ENCODE measurements around the gene SMTN. TPM values are rescaled to one million over a fixed set of nuclear protein-coding genes. Genes with fewer than 3 reads are reported as not detected.

SMTN gene
- total RNA-seq, 1 donor from 2014 or later: 44.8 TPM

GRCh38 chr22:31126869-31127175 lies 45.7 kb downstream of the SMTN start:
- TF ChIP-seq CTCF (IDR thresholded peaks at IDR 0.05): no peak
- DNase-seq: no peak

GRCh38 chr22:31127181-31127772 lies 46.2 kb downstream of the SMTN start:
- H3K9me3 ChIP-seq: no peaks in the 10 kb centered on the region
- no peak for ATAC-seq
- H3K4me1 ChIP-seq: peaks cover 5% of the 10 kb centered on the region
- no peaks in the 10 kb centered on the region for H3K36me3 ChIP-seq
- intact Hi-C loops (cut with DNase I): no loop called here
- H3K4me3 ChIP-seq: no peak overlapping the region
- H3K27ac ChIP-seq: no peak overlapping the region
- H3K27me3 ChIP-seq (ENCODE audit: low read depth): no peaks in the 10 kb centered on the region
- no peak for DNase-seq
- TF ChIP-seq CTCF (IDR thresholded peaks at IDR 0.05): no peak

More at GRCh38 chr22:31126869-31127175, 45.7 kb downstream of the SMTN start:
- no peak overlapping the region for H3K27ac ChIP-seq
- no peaks in the 10 kb centered on the region for H3K9me3 ChIP-seq
- H3K4me3 ChIP-seq: no peak overlapping the region
- peaks cover 7% of the 10 kb centered on the region for H3K4me1 ChIP-seq
- no peaks in the 10 kb centered on the region for H3K36me3 ChIP-seq
- intact Hi-C loops (cut with DNase I): no loop called here
- ATAC-seq: no peak
- H3K27me3 ChIP-seq (ENCODE audit: low read depth): no peaks in the 10 kb centered on the region

GRCh38 chr22:31128156-31128555 lies 47.0 kb downstream of the SMTN start:
- Histone ChIP-seq H3K36me3 (no peaks in the 10 kb centered on the region), H3K27me3 (ENCODE audit: low read depth) (no peaks in the 10 kb centered on the region), H3K4me1 (no peaks in the 10 kb centered on the region), H3K27ac (no peak overlapping the region), H3K4me3 (no peak overlapping the region), H3K9me3 (no peaks in the 10 kb centered on the region)
- ATAC-seq: no peak
- intact Hi-C loops (cut with DNase I): no loop called here
- no peak for TF ChIP-seq CTCF (IDR thresholded peaks at IDR 0.05)
- DNase-seq: no peak

- Histone ChIP-seq H3K27me3 (ENCODE audit: low read depth) (no peaks in the 10 kb centered on the region), H3K36me3 (no peaks in the 10 kb centered on the region), H3K4me1 (no peaks in the 10 kb centered on the region), H3K27ac (no peak overlapping the region), H3K4me3 (no peak overlapping the region), H3K9me3 (no peaks in the 10 kb centered on the region)
- ATAC-seq: peak; percentile 10 to 33
- no peak for TF ChIP-seq CTCF (IDR thresholded peaks at IDR 0.05)
- DNase-seq: no peak
- intact Hi-C loops (cut with DNase I): no loop called here
These were observed 49.8 kb downstream of the SMTN start for GRCh38 chr22:31130873-31131272.

- Histone ChIP-seq H3K4me1 (no peaks in the 10 kb centered on the region), H3K27me3 (ENCODE audit: low read depth) (no peaks in the 10 kb centered on the region), H3K4me3 (no peak overlapping the region), H3K36me3 (no peaks in the 10 kb centered on the region), H3K9me3 (no peaks in the 10 kb centered on the region), H3K27ac (no peak overlapping the region)
- intact Hi-C loops (cut with DNase I): no loop called here
- DNase-seq (no peak), ATAC-seq (no peak)
- TF ChIP-seq CTCF (IDR thresholded peaks at IDR 0.05): no peak
These were observed 52.8 kb downstream of the SMTN start for GRCh38 chr22:31133911-31134310.

GRCh38 chr22:31134688-31135087 lies 53.6 kb downstream of the SMTN start:
- no peak overlapping the region for H3K27ac ChIP-seq
- TF ChIP-seq CTCF (IDR thresholded peaks at IDR 0.05): no peak
- no peaks in the 10 kb centered on the region for H3K27me3 ChIP-seq (ENCODE audit: low read depth)
- no peak overlapping the region for H3K4me3 ChIP-seq
- no peaks in the 10 kb centered on the region for H3K36me3 ChIP-seq
- no peak for DNase-seq
- intact Hi-C loops (cut with DNase I): no loop called here
- ATAC-seq: no peak
- H3K9me3 ChIP-seq: no peaks in the 10 kb centered on the region
- H3K4me1 ChIP-seq: no peaks in the 10 kb centered on the region
